ENCODE measurements around the gene TCTA.

DNA sequence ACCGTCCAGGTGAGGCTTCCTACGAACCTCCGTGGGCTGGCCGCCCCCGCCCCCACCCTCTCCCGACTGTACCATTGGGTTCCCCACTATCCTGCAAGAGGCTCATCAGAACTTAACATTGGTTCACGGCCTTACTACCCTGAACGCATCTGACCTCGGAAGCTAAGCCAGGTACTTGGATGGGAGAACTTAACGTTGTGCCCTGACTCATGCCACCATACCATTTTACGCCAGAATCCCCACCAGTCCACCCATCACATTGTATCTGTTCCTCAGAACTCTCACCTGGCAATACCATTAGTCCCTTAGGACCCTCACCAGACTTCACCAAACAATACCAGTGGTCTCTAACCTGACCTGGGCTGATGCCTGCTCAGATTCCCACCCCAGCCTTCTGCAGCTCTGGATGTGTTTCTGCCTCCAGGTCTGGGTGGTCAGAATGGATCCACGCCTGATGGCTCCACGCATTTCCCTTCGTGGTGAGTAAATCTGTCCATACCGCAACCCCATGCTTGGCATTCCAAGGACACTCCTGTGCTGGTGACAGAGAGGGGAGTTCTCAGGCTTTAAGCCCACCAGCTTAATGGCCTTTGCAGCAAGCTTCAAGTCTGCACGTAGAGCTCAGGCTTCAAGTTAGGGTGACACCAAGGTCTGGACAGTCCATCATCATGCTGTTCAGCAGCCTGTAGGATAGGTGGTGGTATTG lies 562 bp downstream of the TCTA start:
- TF ChIP-seq POLR2A (IDR thresholded peaks at IDR 0.05; ENCODE audit: low read length): no peak
- no peak for TF ChIP-seq GATA1 (IDR thresholded peaks at IDR 0.05; ENCODE audit: low read depth, low read length)
